HepG2 (cell line): ENCODE results near the gene CNR1. TPM values are rescaled to one million over a fixed set of nuclear protein-coding genes. Genes with fewer than 3 reads are reported as not detected.

Source experiments
- ATAC-seq: fragments of 200-7000 bp; cut with Tn5 transposase; 3 replicates; pipeline ENCODE4 v1.9.1; 2020; ENCODE audit warnings: mild to moderate bottlenecking, moderate library complexity
- BruUV-seq: library from RNA; stranded (reverse); fragments of 400-500 nt; replicated peaks from 2 replicates; lab custom pipeline; 2021; lab: Mats Ljungman, UMichigan
- CTCF ChIA-PET: fragments of 300-600 bp; formaldehyde crosslinking; extraction: SDS; loops from one replicate; lab custom pipeline; 2021; ENCODE audit warnings: low total read pairs, inconsistent platforms, low intra/inter-chr PET ratio; lab: Yijun Ruan, JAX
- POLR2A ChIA-PET: fragments of 350-600 bp; sonication (Branson Sonifier 250); formaldehyde crosslinking; loops from one replicate; lab custom pipeline; 2020; ENCODE audit warnings: antibody characterized with exemption, inconsistent platforms; lab: Yijun Ruan, JAX
- DNase-seq: peaks from one replicate; pipeline ENCODE4 v3.0.0-alpha.2; 2015; ENCODE audit warnings: low spot score
- FAIRE-seq: peaks from 3 replicates; lab custom pipeline; 2011; peaks lifted over from hg19 to GRCh38; lab: Jason Lieb, UNC
- H2AFZ ChIP-seq: one replicate; pipeline ENCODE4 v1.6.1; 2011; ENCODE audit warnings: low read length, inconsistent platforms
- H3K27ac ChIP-seq: fragments of 300-600 bp; 3 replicates; pipeline ENCODE4 v1.8.0; 2011; ENCODE audit warnings: mixed run types, mild to moderate bottlenecking, mixed read lengths, low read length, inconsistent platforms; ENCODE audit not compliant: insufficient read depth; ENCODE audit errors: extremely low read length
- H3K27me3 ChIP-seq, 2 experiments: fragments of 200-600 bp in 1 of 2; 2 replicates in 1 of 2; 3 replicates in 1 of 2; pipeline versions ENCODE4 v1.6.0 to v1.8.0; 2011; ENCODE audit warnings: low read length in 2 of 2, mild to moderate bottlenecking in 2 of 2, moderate library complexity in 2 of 2, inconsistent platforms in 1 of 2; ENCODE audit not compliant: insufficient read depth in 2 of 2, control insufficient read depth in 1 of 2
- H3K36me3 ChIP-seq, 2 experiments: fragments of 200-600 bp in 1 of 2; replicated peaks in 1 of 2; 2 replicates in 1 of 2; 3 replicates in 1 of 2; pipeline versions ENCODE4 v1.5.1 to v1.8.0; 2011; ENCODE audit warnings: low read length in 2 of 2, inconsistent platforms in 1 of 2; ENCODE audit not compliant: insufficient read depth in 2 of 2, control insufficient read depth in 1 of 2
- H3K4me1 ChIP-seq: 2 replicates; pipeline ENCODE4 v1.5.1; 2012; ENCODE audit warnings: low read length, inconsistent platforms; ENCODE audit not compliant: insufficient read depth
- H3K4me2 ChIP-seq: 2 replicates; pipeline ENCODE4 v1.6.0; 2011; ENCODE audit warnings: low read depth, low read length, inconsistent platforms
- H3K4me3 ChIP-seq, 3 experiments: fragments of 200-600 bp in 1 of 3; sonication (generic), shearing (Covaris generic) in 1 of 3; replicated peaks in 1 of 3; 2 replicates each; pipeline ENCODE4 v1.5.1; 2011 to 2016; ENCODE audit warnings: low read length in 3 of 3, inconsistent platforms in 2 of 3, low read depth in 2 of 3, mild to moderate bottlenecking in 2 of 3, control low read depth in 1 of 3, mixed read lengths in 1 of 3; ENCODE audit not compliant: insufficient read depth in 1 of 3
- H3K79me2 ChIP-seq: one replicate; pipeline ENCODE4 v1.6.1; 2011; ENCODE audit warnings: low read length, inconsistent platforms; ENCODE audit not compliant: insufficient read depth
- H3K9ac ChIP-seq: 2 replicates; pipeline ENCODE4 v1.6.0; 2011; ENCODE audit warnings: mild to moderate bottlenecking, low read depth, low read length, inconsistent platforms; ENCODE audit not compliant: insufficient read depth
- H3K9me3 ChIP-seq: 2 replicates; pipeline ENCODE4 v1.5.1; 2012; ENCODE audit warnings: mild to moderate bottlenecking, low read length
- H4K20me1 ChIP-seq: 2 replicates; pipeline ENCODE4 v1.6.0; 2011; ENCODE audit warnings: inconsistent platforms, mild to moderate bottlenecking, low read length, moderate library complexity; ENCODE audit not compliant: insufficient read depth
- CHCHD3 ChIP-seq: sonication (generic); formaldehyde crosslinking; IDR thresholded peaks from 2 replicates; pipeline ENCODE4 v1.8.0; 2022; ENCODE audit warnings: mild to moderate bottlenecking, missing genetic modification reagents, moderate library complexity
- STAG1 ChIP-seq: sonication (generic); formaldehyde crosslinking; IDR thresholded peaks from 2 replicates; pipeline ENCODE4 v1.4.0; 2020; ENCODE audit warnings: missing genetic modification reagents
- ZBTB7B ChIP-seq: sonication (generic); formaldehyde crosslinking; IDR thresholded peaks from 2 replicates; pipeline ENCODE4 v1.4.0; 2020; ENCODE audit warnings: missing genetic modification reagents
- ZNF263 ChIP-seq: sonication (generic); formaldehyde crosslinking; IDR thresholded peaks from 2 replicates; pipeline ENCODE4 v1.4.0; 2020; ENCODE audit warnings: missing genetic modification reagents
- ZNF577 ChIP-seq: sonication (generic); formaldehyde crosslinking; IDR thresholded peaks from 2 replicates; pipeline ENCODE4 v1.4.0; 2020; ENCODE audit warnings: mild to moderate bottlenecking, low read depth, missing genetic modification reagents, borderline replicate concordance
- WGBS: methylation state at CpG from one replicate; pipeline ENCODE4 v1.1.6; 2017; ENCODE audit warnings: low lambda C conversion rate; 5-methylcytosine and 5-hydroxymethylcytosine counted together
- in situ Hi-C: cut with HindIII; loops from 2 replicates; pipeline ENCODE4 v1.10.0; 2017; ENCODE audit warnings: low pct_unique_long_range_greater_than_20kb; ENCODE audit not compliant: extremely low pct_ligation_motif_present
- intact Hi-C: fragments of 100-400 bp; cut with micrococcal nuclease; formaldehyde crosslinking; loops from one replicate; pipeline ENCODE4 v1.10.0; 2022; ENCODE audit not compliant: unreplicated experiment
- polyA plus RNA-seq, 8 experiments: library from polyadenylated mRNA; depleted of rRNA in 3 of 8; stranded (reverse) in 7 of 8; unstranded in 1 of 8; fragments of >200 nt; fragmentation: Illumina TruSeq in 4 of 8; extraction: Trizol in 4 of 8; gene quantifications; 2 replicates each; pipeline versions ENCODE4 v1.2.1 to v1.2.3, GENCODE V29; 2011 to 2016; ENCODE audit warnings: low read depth in 4 of 8, missing spikeins in 1 of 8, mixed read lengths in 1 of 8; ENCODE audit not compliant: insufficient read depth in 1 of 8
- total RNA-seq, 5 experiments: library from RNA; depleted of rRNA; stranded (reverse); fragments of >200 nt; fragmentation: Illumina TruSeq; extraction: Trizol; gene quantifications; 2 replicates each; pipeline ENCODE4 v1.2.3, GENCODE V29; 2016; ENCODE audit warnings: low read depth in 1 of 5
- TF ChIP-seq, protein P1 (sequence below): sonication (generic); formaldehyde crosslinking; IDR thresholded peaks from 2 replicates; pipeline ENCODE4 v1.5.0; 2020; ENCODE audit warnings: mild to moderate bottlenecking, missing genetic modification reagents

The CNR1 gene
- total and polyA plus RNA-seq, 2 of the 13 experiments (the other 11 are each of a cell fraction or from before 2014, with no cell fraction given): not detected

DNA sequence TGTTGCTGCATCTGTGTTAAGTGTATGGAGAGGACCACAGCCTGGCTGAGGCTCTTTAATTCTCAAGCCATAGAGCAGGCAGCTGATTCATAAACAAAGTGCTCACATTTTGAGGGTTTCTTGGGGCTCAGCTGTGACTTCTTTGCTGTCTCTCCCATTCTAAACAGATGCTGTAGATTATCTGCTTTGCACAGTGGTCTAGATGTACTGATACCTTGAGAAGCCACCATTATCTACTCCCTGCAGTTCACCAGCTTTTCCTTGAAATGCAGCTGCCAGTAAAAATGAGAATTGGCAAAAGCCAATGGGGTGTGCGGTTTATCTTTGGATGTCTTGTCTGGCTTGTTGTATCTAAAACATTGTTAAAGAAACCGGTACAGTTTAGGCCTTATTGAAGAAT lies 5.2 kb upstream of the CNR1 start (continued):
- TF ChIP-seq, protein P1, sequence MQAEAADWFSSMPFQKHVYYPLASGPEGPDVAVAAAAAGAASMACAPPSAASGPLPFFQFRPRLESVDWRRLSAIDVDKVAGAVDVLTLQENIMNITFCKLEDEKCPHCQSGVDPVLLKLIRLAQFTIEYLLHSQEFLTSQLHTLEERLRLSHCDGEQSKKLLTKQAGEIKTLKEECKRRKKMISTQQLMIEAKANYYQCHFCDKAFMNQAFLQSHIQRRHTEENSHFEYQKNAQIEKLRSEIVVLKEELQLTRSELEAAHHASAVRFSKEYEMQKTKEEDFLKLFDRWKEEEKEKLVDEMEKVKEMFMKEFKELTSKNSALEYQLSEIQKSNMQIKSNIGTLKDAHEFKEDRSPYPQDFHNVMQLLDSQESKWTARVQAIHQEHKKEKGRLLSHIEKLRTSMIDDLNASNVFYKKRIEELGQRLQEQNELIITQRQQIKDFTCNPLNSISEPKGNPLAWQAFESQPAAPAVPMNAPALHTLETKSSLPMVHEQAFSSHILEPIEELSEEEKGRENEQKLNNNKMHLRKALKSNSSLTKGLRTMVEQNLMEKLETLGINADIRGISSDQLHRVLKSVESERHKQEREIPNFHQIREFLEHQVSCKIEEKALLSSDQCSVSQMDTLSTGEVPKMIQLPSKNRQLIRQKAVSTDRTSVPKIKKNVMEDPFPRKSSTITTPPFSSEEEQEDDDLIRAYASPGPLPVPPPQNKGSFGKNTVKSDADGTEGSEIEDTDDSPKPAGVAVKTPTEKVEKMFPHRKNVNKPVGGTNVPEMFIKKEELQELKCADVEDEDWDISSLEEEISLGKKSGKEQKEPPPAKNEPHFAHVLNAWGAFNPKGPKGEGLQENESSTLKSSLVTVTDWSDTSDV (CRISPR knock-in tag): no peak
- TF ChIP-seq ZNF577: no peak

DNA sequence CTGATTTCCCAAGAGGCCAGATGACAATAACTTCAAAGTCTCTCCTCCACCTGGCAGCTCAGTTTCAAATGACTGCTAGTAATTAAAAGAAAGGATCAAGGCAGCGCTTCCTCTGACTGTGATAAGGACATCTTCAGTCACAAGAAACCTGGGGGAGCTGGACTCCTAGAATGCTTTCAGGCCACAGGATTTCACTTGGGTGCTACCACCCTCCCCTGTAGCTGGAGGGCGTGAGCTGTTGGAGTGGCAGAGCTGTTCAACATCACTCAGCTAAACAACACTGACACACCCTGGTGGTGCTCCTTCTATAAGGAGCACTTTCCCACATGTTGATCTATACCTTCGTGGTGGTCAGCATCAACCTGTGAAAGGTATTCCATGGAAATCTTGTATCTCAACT lies 2.2 kb upstream of the CNR1 start:
- no peak overlapping the region for H3K4me3 ChIP-seq
- H3K27ac ChIP-seq: no peak overlapping the region
- no peak overlapping the region for H3K4me2 ChIP-seq
- POLR2A ChIA-PET: no interaction called here
- ATAC-seq (no peak), DNase-seq (no peak), FAIRE-seq (no peak)
- peak; percentile 35; the same call in 1 of the 2 replicates for TF ChIP-seq STAG1 (CRISPR knock-in tag)
- no peak for TF ChIP-seq ZBTB7B (CRISPR knock-in tag)
- peak; percentile 58; the same call in 1 of the 2 replicates for TF ChIP-seq ZNF263
- TF ChIP-seq CHCHD3 (CRISPR knock-in tag): no peak
- BruUV-seq: no TSS peak
- no peak overlapping the region for H3K9ac ChIP-seq
- CTCF ChIA-PET: no interaction called here
- 55% methylated on average over 2 of the region's 3 CpGs for WGBS
- no peaks in the 10 kb centered on the region for H4K20me1 ChIP-seq
- in situ Hi-C loops (no loop called here), intact Hi-C loops (no loop called here)
- peaks cover 4% of the 10 kb centered on the region; the same call in 1 of the 2 replicates for H3K4me1 ChIP-seq
- H3K27me3 ChIP-seq: peaks cover 8 to 54% of the 10 kb centered on the region in 2 experiments
- H3K9me3 ChIP-seq: no peaks in the 10 kb centered on the region
- no peaks in the 10 kb centered on the region for H3K79me2 ChIP-seq
- H3K36me3 ChIP-seq: no peaks in the 10 kb centered on the region
- no peak overlapping the region for H2AFZ ChIP-seq
